Ramos (cell line): ENCODE measurements around the gene SHC3.

Source experiments
- in situ Hi-C: fragments of 300-500 bp; cut with MboI; formaldehyde crosslinking; loops from one replicate; pipeline ENCODE4 v1.14.3; 2022; ENCODE audit warnings: low sequenced_read_pairs; ENCODE audit not compliant: unreplicated experiment

Gene SHC3

GRCh38 chr9:89187950-89188349, 9.3 kb upstream of the SHC3 start:
- in situ Hi-C loops: no loop called here

GRCh38 chr9:89187541-89187940, 8.9 kb upstream of the SHC3 start:
- in situ Hi-C loops: no loop called here

- in situ Hi-C loops: no loop called here
Measured at GRCh38 chr9:89186960-89187359, 8.3 kb upstream of the SHC3 start.

GRCh38 chr9:89185980-89186379, 7.4 kb upstream of the SHC3 start:
- in situ Hi-C loops: no loop called here

- in situ Hi-C loops: no loop called here
Measured at GRCh38 chr9:89183146-89183545, 4.5 kb upstream of the SHC3 start.

GRCh38 chr9:89182369-89182768, 3.8 kb upstream of the SHC3 start:
- in situ Hi-C loops: no loop called here

- in situ Hi-C loops: no loop called here
Measured at GRCh38 chr9:89179895-89180734, 1.5 kb upstream of the SHC3 start.

GRCh38 chr9:89179540-89179894, 899 bp upstream of the SHC3 start:
- in situ Hi-C loops: no loop called here

- in situ Hi-C loops: no loop called here
Measured at GRCh38 chr9:89178830-89179539, 367 bp upstream of the SHC3 start.

GRCh38 chr9:89177012-89177943, 1.3 kb downstream of the SHC3 start:
- in situ Hi-C loops: no loop called here

GRCh38 chr9:89175828-89176261, 2.8 kb downstream of the SHC3 start:
- in situ Hi-C loops: no loop called here

- in situ Hi-C loops: no loop called here
Measured at GRCh38 chr9:89174291-89174690, 4.3 kb downstream of the SHC3 start.

- in situ Hi-C loops: no loop called here
Measured at GRCh38 chr9:89173072-89173471, 5.5 kb downstream of the SHC3 start.

GRCh38 chr9:89172398-89172797, 6.2 kb downstream of the SHC3 start:
- in situ Hi-C loops: no loop called here

GRCh38 chr9:89171693-89172092, 6.9 kb downstream of the SHC3 start:
- in situ Hi-C loops: no loop called here

GRCh38 chr9:89171231-89171630, 7.4 kb downstream of the SHC3 start:
- in situ Hi-C loops: no loop called here

- in situ Hi-C loops: no loop called here
Measured at GRCh38 chr9:89168901-89169813, 9.5 kb downstream of the SHC3 start.

- in situ Hi-C loops: no loop called here
Measured at GRCh38 chr9:89167788-89168187, 10.8 kb downstream of the SHC3 start.

GRCh38 chr9:89166852-89167251, 11.8 kb downstream of the SHC3 start:
- in situ Hi-C loops: no loop called here

GRCh38 chr9:89165880-89166279, 12.7 kb downstream of the SHC3 start:
- in situ Hi-C loops: no loop called here
